Nephron (organoid): ENCODE results near the gene TBRG4.

ENCODE experiments used
- H3K27ac Mint-ChIP-seq, 3 experiments: 2 replicates each; pipeline ENCODE4 v1.8.0; 2020; ENCODE audit warnings: mixed read lengths in 3 of 3, mild to moderate bottlenecking in 2 of 3, moderate library complexity in 1 of 3
- H3K27me3 Mint-ChIP-seq: 2 replicates; pipeline ENCODE4 v1.8.0; 2021; ENCODE audit warnings: low read depth, mild to moderate bottlenecking, moderate library complexity, mixed read lengths
- H3K36me3 Mint-ChIP-seq: 2 replicates; pipeline ENCODE4 v1.8.0; 2020; ENCODE audit warnings: low read depth, mixed read lengths
- H3K4me1 Mint-ChIP-seq: 2 replicates; pipeline ENCODE4 v1.8.0; 2020; ENCODE audit warnings: mixed read lengths
- H3K4me3 Mint-ChIP-seq, 3 experiments: 2 replicates each; pipeline ENCODE4 v1.8.0; 2020; ENCODE audit warnings: mild to moderate bottlenecking in 3 of 3, mixed read lengths in 3 of 3, moderate library complexity in 2 of 3
- H3K9me3 Mint-ChIP-seq: 2 replicates; pipeline ENCODE4 v1.8.0; 2020; ENCODE audit warnings: mixed read lengths
- TF ChIP-seq, protein P1 (sequence below), 3 experiments: fragments of 200-600 bp; sonication (generic); IDR thresholded peaks; one replicate each; pipeline ENCODE4 v1.5.0; 2021; ENCODE audit warnings: antibody characterized with exemption in 3 of 3; ENCODE audit not compliant: unreplicated experiment in 3 of 3

TBRG4 gene

DNA sequence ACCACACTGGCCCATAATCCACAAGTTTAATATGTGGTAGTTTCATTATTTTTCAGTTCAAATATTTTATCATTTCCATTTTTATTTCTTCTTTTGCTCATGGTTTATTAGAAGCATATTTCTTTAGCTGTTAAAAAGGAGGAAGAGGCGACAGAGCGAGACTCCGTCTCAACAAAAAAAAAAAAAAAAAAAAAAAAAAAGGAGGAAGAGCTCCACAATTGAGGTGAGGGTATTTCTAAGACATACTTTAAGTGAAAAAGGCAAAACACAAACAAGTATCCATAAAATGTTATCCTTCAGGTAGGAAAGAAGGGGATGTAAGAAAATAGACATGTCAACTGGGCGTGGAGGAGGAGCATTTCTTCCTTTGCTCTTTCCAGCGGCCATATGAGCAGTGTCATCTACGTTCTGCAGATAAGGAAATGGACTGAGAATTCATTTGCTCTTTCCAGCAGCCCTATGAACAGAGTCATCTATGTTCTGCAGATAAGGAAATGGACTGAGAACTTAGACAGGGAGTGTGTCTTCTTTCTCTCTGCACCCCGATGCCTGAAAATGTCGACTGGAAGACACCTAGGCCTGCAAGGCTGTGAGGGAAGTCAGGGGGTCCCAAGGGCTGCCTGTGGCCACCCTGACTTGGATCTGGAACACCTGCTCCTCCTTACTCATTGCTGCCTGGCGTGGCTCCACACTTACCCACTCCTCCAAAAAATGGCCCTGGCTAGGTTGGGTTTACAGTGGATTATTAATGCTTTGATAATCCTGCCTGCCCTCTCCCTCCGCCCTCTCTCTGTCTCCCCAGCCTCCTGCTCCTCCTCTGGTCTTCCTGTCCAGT lies 27.2 kb upstream of the TBRG4 start:
- H3K4me3 Mint-ChIP-seq, result no peak overlapping the region
- TF ChIP-seq, protein P1, sequence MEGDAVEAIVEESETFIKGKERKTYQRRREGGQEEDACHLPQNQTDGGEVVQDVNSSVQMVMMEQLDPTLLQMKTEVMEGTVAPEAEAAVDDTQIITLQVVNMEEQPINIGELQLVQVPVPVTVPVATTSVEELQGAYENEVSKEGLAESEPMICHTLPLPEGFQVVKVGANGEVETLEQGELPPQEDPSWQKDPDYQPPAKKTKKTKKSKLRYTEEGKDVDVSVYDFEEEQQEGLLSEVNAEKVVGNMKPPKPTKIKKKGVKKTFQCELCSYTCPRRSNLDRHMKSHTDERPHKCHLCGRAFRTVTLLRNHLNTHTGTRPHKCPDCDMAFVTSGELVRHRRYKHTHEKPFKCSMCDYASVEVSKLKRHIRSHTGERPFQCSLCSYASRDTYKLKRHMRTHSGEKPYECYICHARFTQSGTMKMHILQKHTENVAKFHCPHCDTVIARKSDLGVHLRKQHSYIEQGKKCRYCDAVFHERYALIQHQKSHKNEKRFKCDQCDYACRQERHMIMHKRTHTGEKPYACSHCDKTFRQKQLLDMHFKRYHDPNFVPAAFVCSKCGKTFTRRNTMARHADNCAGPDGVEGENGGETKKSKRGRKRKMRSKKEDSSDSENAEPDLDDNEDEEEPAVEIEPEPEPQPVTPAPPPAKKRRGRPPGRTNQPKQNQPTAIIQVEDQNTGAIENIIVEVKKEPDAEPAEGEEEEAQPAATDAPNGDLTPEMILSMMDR (IDR thresholded peaks at IDR 0.05; ENCODE audit: unreplicated experiment in 3 of 3), result no peak
- no peaks in the 10 kb centered on the region for H3K9me3 Mint-ChIP-seq

DNA sequence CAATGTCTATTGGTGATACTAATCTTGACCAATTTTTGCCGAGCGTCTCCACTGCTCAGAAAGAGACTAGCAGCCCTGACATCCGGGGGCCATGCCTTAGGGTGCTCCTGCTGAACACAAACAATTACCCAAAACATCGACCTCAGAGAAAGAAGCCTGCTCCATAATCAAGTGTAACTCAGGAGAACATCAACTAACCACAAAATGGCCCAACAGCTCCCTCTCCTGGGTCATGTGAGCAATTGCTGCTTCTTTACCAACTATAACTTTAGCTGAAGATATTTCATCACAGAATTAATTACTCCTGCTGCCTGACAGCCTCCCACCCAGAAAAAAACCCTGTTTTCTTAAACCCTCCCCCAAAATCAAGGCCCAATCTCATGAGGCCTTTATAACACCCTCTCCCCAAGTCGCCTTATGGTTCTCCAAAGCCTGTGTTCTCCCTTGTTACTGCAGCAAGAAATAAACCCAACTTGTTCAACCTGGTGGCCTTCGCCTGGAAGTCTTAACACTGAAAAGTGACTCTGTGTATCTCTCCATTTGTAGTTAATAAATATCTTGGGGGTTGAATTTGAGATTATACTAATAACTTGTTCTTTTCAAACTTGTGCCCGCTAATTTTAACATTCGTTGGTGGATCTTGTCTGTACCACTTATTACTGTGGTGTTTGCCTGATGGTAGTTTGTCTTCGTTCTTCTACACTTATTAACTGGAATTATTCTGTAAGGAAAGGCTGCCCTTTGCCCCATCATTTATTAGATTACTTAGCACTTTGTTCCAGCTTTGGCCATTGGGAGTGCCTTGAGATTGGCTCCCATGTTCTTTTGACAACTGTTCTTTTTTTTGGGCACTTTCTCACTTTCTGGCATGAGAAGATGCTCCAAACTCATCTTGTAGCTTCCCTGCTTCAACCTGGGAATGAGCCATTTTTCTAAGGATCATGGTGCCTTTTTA lies 24.9 kb upstream of the TBRG4 start:
- H3K9me3 Mint-ChIP-seq, result no peaks in the 10 kb centered on the region
- no peaks in the 10 kb centered on the region for H3K4me1 Mint-ChIP-seq
- peak overlapping the region in 1 of 3 experiments; percentile 26 for H3K27ac Mint-ChIP-seq
- H3K27me3 Mint-ChIP-seq, result peaks cover 12% of the 10 kb centered on the region
- H3K4me3 Mint-ChIP-seq, result no peak overlapping the region
- TF ChIP-seq, protein P1 (IDR thresholded peaks at IDR 0.05; ENCODE audit: unreplicated experiment in 3 of 3), result peak; percentile 86 to 90 (median 89)
- no peaks in the 10 kb centered on the region for H3K36me3 Mint-ChIP-seq

More for the DNA sequence above, 27.2 kb upstream of the TBRG4 start:
- Mint-ChIP-seq H3K27me3 (peaks cover 11% of the 10 kb centered on the region), H3K4me1 (no peaks in the 10 kb centered on the region), H3K36me3 (no peaks in the 10 kb centered on the region), H3K27ac (no peak overlapping the region)

DNA sequence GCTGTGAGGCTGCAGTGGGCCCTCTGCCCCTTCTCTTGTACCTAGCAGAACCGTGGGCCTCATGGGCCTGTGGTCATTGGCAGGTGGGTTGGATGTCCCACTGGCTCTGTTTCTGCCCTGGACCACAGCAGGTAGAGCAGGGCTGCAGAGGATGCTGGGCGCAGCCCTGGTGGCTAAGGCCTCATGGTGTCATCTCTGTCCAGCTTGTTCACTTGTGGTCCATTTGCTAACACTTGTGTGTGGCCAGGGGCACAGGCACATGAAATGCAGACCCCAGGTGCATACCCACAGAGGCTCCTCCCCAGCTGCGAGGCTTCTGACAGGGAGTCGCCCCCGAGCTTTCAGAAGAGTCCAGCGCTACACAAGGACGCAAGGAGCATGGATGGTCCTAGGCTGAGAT lies 22.4 kb upstream of the TBRG4 start:
- peaks cover 8% of the 10 kb centered on the region for H3K27me3 Mint-ChIP-seq
- H3K27ac Mint-ChIP-seq, result no peak overlapping the region
- H3K36me3 Mint-ChIP-seq, result no peaks in the 10 kb centered on the region
- no peaks in the 10 kb centered on the region for H3K9me3 Mint-ChIP-seq
- no peaks in the 10 kb centered on the region for H3K4me1 Mint-ChIP-seq
- TF ChIP-seq, protein P1 (IDR thresholded peaks at IDR 0.05; ENCODE audit: unreplicated experiment in 3 of 3), result no peak
- H3K4me3 Mint-ChIP-seq, result no peak overlapping the region

DNA sequence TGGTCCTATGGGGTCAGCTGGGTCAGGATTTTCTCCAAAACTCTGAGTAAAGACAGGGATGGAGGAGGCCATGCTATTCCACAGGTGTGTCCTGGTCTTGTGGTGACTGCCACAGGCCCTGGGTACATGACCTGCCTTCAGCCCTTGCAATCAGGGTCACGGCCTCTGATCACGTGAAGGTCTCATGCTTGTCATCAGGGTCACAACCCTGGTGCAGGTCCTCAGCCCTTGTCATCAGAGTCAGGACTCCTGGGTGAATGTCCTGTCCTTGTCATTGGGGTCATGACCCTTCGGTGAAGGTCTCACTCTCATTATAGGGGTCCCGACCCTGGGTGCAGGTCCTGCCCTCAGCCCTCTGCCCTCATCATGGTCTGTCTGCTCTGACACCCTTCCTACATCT lies 21.9 kb upstream of the TBRG4 start:
- TF ChIP-seq, protein P1 (IDR thresholded peaks at IDR 0.05; ENCODE audit: unreplicated experiment in 3 of 3), result no peak
- no peaks in the 10 kb centered on the region for H3K9me3 Mint-ChIP-seq
- no peak overlapping the region for H3K4me3 Mint-ChIP-seq
- no peak overlapping the region for H3K27ac Mint-ChIP-seq
- no peaks in the 10 kb centered on the region for H3K36me3 Mint-ChIP-seq
- no peaks in the 10 kb centered on the region for H3K4me1 Mint-ChIP-seq
- peaks cover 8% of the 10 kb centered on the region for H3K27me3 Mint-ChIP-seq

DNA sequence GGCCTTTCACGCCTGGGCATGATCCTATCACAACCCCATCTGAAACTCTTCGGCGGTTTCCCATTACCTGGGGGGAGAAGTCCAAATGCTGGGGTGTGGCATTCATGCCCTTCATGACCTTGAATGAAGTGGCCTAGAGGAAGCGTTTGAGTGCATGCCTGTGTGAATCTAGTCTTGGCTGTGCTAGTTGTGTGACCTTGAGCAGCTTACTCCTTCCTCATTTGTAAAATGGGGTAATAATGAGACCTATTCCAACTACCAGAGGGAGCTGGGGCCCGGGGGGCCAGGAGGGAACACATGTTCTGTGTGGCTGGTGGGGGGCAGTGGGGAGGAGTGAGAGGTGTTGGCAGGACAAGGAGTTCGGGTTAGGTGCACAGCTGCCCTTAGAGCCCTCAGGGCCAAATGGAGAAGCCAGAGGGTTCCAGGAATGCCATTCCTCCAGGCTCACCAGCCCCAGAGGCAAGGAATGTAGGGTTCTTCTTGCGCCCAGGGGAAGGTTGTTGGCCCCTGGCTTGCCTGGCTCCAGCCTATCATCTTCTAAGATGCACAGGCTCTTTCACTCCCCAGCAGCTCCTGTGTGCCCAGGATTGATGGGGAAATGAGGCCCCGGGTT lies 21.3 kb upstream of the TBRG4 start:
- H3K4me3 Mint-ChIP-seq, result no peak overlapping the region
- H3K27ac Mint-ChIP-seq, result no peak overlapping the region
- H3K9me3 Mint-ChIP-seq, result no peaks in the 10 kb centered on the region
- H3K4me1 Mint-ChIP-seq, result no peaks in the 10 kb centered on the region
- peaks cover 8% of the 10 kb centered on the region for H3K27me3 Mint-ChIP-seq
- TF ChIP-seq, protein P1 (IDR thresholded peaks at IDR 0.05; ENCODE audit: unreplicated experiment in 3 of 3), result no peak
- H3K36me3 Mint-ChIP-seq, result no peaks in the 10 kb centered on the region
